HepG2 (cell line): Measurements from ENCODE around the gene RBBP8. TPM values are rescaled to one million over a fixed set of nuclear protein-coding genes. Genes with fewer than 3 reads are reported as not detected.

Source experiments
- CREB1 ChIP-seq, 2 experiments: fragments of 450-650 bp in 1 of 2; IDR thresholded peaks; 2 replicates each; pipeline ENCODE4 v1.6.1; 2016 to 2017; ENCODE audit warnings: control low read depth in 1 of 2, mild to moderate bottlenecking in 1 of 2, missing compliant biosample characterization in 1 of 2, missing genetic modification characterization in 1 of 2
- HDAC6 ChIP-seq: fragments of 200-600 bp; sonication (generic); IDR thresholded peaks from 2 replicates; pipeline ENCODE4 v1.7.0; 2017; ENCODE audit warnings: mild to moderate bottlenecking, antibody characterized with exemption, low read length, low read depth
- JUND ChIP-seq: sonication (generic); formaldehyde crosslinking; IDR thresholded peaks from 2 replicates; pipeline ENCODE4 v1.8.0; 2022; ENCODE audit warnings: mild to moderate bottlenecking, missing genetic modification reagents
- RFX1 ChIP-seq: fragments of 450-650 bp; IDR thresholded peaks from 2 replicates; pipeline ENCODE4 v1.6.1; 2017
- TEAD2 ChIP-seq: sonication (generic); formaldehyde crosslinking; IDR thresholded peaks from 2 replicates; pipeline ENCODE4 v1.9.0; 2021; ENCODE audit warnings: missing genetic modification reagents
- TOE1 ChIP-seq: sonication (generic); formaldehyde crosslinking; IDR thresholded peaks from 2 replicates; pipeline ENCODE4 v1.4.0; 2020; ENCODE audit warnings: mild to moderate bottlenecking, missing genetic modification reagents
- U2AF2 ChIP-seq: fragments of 200-400 bp; formaldehyde crosslinking; IDR thresholded peaks from 2 replicates; pipeline ENCODE4 v1.6.1; 2017; ENCODE audit warnings: low read depth, mild to moderate bottlenecking, low read length
- WIZ ChIP-seq: sonication (generic); formaldehyde crosslinking; IDR thresholded peaks from 2 replicates; pipeline ENCODE4 v1.5.1; 2020; ENCODE audit warnings: mild to moderate bottlenecking, missing genetic modification reagents
- ZNF34 ChIP-seq: sonication (generic); formaldehyde crosslinking; IDR thresholded peaks from 2 replicates; pipeline ENCODE4 v1.4.0; 2020; ENCODE audit warnings: mild to moderate bottlenecking, missing genetic modification reagents, borderline replicate concordance
- ZNF354B ChIP-seq: sonication (generic); formaldehyde crosslinking; IDR thresholded peaks from 2 replicates; pipeline ENCODE4 v1.8.0; 2022; ENCODE audit warnings: mild to moderate bottlenecking, missing genetic modification reagents
- ZNF577 ChIP-seq: sonication (generic); formaldehyde crosslinking; IDR thresholded peaks from 2 replicates; pipeline ENCODE4 v1.4.0; 2020; ENCODE audit warnings: mild to moderate bottlenecking, low read depth, missing genetic modification reagents, borderline replicate concordance
- ZNF605 ChIP-seq: sonication (generic); formaldehyde crosslinking; IDR thresholded peaks from 2 replicates; pipeline ENCODE4 v1.8.0; 2022; ENCODE audit warnings: mild to moderate bottlenecking, missing genetic modification reagents
- ZSCAN30 ChIP-seq: sonication (generic); formaldehyde crosslinking; IDR thresholded peaks from 2 replicates; pipeline ENCODE4 v1.5.0; 2020; ENCODE audit warnings: mild to moderate bottlenecking, missing genetic modification reagents
- polyA plus RNA-seq, 8 experiments: library from polyadenylated mRNA; depleted of rRNA in 3 of 8; stranded (reverse) in 7 of 8; unstranded in 1 of 8; fragments of >200 nt; fragmentation: Illumina TruSeq in 4 of 8; extraction: Trizol in 4 of 8; gene quantifications; 2 replicates each; pipeline versions ENCODE4 v1.2.1 to v1.2.3, GENCODE V29; 2011 to 2016; ENCODE audit warnings: low read depth in 4 of 8, missing spikeins in 1 of 8, mixed read lengths in 1 of 8; ENCODE audit not compliant: insufficient read depth in 1 of 8
- total RNA-seq, 5 experiments: library from RNA; depleted of rRNA; stranded (reverse); fragments of >200 nt; fragmentation: Illumina TruSeq; extraction: Trizol; gene quantifications; 2 replicates each; pipeline ENCODE4 v1.2.3, GENCODE V29; 2016; ENCODE audit warnings: low read depth in 1 of 5
- TF ChIP-seq, protein P1 (sequence below): sonication (generic); formaldehyde crosslinking; IDR thresholded peaks from 2 replicates; pipeline ENCODE4 v1.4.0; 2020; ENCODE audit warnings: missing genetic modification reagents, mild to moderate bottlenecking, borderline replicate concordance
- TF ChIP-seq, protein P2 (sequence below), 2 experiments: sonication (generic) in 1 of 2; formaldehyde crosslinking in 1 of 2; IDR thresholded peaks; 2 replicates each; pipeline versions ENCODE4 v1.5.1 to v1.6.1; 2011 to 2020; ENCODE audit warnings: borderline replicate concordance in 1 of 2, low read depth in 1 of 2, low read length in 1 of 2, mild to moderate bottlenecking in 1 of 2, missing genetic modification reagents in 1 of 2, moderate library complexity in 1 of 2
- TF ChIP-seq, protein P3 (sequence below): sonication (generic); formaldehyde crosslinking; IDR thresholded peaks from 2 replicates; pipeline ENCODE4 v1.4.0; 2020; ENCODE audit warnings: missing genetic modification reagents
- TF ChIP-seq, protein P4 (sequence below): sonication (generic); formaldehyde crosslinking; IDR thresholded peaks from 2 replicates; pipeline ENCODE4 v1.4.0; 2020; ENCODE audit warnings: missing genetic modification reagents, borderline replicate concordance

Gene RBBP8
- total and polyA plus RNA-seq, 2 of the 13 experiments (the other 11 are each of a cell fraction or from before 2014, with no cell fraction given): 14.2 to 47.4 TPM

DNA sequence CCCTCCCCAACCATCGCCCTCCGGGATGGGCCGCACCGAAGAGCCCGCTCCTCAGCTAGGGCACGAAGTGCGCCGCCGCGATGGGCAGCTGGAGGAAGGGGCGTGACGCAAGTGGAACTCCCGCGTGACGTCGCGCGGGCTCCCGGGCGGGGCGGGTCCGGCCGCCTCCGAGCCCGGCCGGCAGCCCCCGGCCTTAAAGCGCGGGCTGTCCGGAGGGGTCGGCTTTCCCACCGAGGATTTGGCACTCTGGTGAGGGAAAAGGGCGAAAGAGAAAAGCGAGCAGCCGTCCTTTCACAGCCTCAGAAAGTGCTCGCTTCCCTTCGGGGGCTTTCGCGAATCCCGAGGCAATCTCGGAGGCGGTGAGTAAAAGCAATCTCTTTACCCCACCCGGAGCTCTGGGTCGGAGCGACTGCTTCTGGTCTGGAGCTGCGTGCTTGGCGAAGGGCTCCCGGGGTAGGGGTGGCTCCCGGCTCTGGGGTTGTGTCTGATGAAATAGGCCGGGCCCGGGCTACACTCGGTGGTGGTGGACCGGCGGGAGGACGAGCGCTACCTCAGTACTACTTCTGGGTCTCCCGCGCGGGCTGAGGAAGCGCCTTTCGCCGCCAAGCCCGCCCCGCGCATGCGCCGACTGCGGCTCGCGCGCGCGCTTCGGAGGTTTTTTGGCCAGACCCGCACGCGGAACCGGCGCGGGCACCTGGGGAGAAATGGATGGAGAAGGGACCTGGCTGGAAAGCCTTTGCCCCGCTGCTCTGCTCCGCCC is at the start of gene RBBP8 (continued):
- TF ChIP-seq U2AF2: no peak
- TF ChIP-seq, protein P1, sequence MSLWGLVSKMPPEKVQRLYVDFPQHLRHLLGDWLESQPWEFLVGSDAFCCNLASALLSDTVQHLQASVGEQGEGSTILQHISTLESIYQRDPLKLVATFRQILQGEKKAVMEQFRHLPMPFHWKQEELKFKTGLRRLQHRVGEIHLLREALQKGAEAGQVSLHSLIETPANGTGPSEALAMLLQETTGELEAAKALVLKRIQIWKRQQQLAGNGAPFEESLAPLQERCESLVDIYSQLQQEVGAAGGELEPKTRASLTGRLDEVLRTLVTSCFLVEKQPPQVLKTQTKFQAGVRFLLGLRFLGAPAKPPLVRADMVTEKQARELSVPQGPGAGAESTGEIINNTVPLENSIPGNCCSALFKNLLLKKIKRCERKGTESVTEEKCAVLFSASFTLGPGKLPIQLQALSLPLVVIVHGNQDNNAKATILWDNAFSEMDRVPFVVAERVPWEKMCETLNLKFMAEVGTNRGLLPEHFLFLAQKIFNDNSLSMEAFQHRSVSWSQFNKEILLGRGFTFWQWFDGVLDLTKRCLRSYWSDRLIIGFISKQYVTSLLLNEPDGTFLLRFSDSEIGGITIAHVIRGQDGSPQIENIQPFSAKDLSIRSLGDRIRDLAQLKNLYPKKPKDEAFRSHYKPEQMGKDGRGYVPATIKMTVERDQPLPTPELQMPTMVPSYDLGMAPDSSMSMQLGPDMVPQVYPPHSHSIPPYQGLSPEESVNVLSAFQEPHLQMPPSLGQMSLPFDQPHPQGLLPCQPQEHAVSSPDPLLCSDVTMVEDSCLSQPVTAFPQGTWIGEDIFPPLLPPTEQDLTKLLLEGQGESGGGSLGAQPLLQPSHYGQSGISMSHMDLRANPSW: no peak; the same call in 1 of the 2 replicates
- TF ChIP-seq, protein P2, sequence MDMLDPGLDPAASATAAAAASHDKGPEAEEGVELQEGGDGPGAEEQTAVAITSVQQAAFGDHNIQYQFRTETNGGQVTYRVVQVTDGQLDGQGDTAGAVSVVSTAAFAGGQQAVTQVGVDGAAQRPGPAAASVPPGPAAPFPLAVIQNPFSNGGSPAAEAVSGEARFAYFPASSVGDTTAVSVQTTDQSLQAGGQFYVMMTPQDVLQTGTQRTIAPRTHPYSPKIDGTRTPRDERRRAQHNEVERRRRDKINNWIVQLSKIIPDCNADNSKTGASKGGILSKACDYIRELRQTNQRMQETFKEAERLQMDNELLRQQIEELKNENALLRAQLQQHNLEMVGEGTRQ (IDR thresholded peaks at IDR 0.05; ENCODE audit: low read depth, low read length): no peak
- TF ChIP-seq, protein P2 (CRISPR knock-in tag; IDR thresholded peaks at IDR 0.05; ENCODE audit: borderline replicate concordance): no peak; the same call in 1 of the 2 replicates
- peak; percentile 90 for TF ChIP-seq CREB1 (IDR thresholded peaks at IDR 0.05)
- TF ChIP-seq CREB1 (CRISPR knock-in tag; IDR thresholded peaks at IDR 0.05): peak; percentile 49; the same call in 1 of the 2 replicates
- TF ChIP-seq, protein P3, sequence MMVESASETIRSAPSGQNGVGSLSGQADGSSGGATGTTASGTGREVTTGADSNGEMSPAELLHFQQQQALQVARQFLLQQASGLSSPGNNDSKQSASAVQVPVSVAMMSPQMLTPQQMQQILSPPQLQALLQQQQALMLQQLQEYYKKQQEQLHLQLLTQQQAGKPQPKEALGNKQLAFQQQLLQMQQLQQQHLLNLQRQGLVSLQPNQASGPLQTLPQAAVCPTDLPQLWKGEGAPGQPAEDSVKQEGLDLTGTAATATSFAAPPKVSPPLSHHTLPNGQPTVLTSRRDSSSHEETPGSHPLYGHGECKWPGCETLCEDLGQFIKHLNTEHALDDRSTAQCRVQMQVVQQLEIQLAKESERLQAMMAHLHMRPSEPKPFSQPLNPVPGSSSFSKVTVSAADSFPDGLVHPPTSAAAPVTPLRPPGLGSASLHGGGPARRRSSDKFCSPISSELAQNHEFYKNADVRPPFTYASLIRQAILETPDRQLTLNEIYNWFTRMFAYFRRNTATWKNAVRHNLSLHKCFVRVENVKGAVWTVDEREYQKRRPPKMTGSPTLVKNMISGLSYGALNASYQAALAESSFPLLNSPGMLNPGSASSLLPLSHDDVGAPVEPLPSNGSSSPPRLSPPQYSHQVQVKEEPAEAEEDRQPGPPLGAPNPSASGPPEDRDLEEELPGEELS (CRISPR knock-in tag): no peak; the same call in 1 of the 2 replicates
- TF ChIP-seq ZNF577 (CRISPR knock-in tag): no peak
- TF ChIP-seq, protein P4, sequence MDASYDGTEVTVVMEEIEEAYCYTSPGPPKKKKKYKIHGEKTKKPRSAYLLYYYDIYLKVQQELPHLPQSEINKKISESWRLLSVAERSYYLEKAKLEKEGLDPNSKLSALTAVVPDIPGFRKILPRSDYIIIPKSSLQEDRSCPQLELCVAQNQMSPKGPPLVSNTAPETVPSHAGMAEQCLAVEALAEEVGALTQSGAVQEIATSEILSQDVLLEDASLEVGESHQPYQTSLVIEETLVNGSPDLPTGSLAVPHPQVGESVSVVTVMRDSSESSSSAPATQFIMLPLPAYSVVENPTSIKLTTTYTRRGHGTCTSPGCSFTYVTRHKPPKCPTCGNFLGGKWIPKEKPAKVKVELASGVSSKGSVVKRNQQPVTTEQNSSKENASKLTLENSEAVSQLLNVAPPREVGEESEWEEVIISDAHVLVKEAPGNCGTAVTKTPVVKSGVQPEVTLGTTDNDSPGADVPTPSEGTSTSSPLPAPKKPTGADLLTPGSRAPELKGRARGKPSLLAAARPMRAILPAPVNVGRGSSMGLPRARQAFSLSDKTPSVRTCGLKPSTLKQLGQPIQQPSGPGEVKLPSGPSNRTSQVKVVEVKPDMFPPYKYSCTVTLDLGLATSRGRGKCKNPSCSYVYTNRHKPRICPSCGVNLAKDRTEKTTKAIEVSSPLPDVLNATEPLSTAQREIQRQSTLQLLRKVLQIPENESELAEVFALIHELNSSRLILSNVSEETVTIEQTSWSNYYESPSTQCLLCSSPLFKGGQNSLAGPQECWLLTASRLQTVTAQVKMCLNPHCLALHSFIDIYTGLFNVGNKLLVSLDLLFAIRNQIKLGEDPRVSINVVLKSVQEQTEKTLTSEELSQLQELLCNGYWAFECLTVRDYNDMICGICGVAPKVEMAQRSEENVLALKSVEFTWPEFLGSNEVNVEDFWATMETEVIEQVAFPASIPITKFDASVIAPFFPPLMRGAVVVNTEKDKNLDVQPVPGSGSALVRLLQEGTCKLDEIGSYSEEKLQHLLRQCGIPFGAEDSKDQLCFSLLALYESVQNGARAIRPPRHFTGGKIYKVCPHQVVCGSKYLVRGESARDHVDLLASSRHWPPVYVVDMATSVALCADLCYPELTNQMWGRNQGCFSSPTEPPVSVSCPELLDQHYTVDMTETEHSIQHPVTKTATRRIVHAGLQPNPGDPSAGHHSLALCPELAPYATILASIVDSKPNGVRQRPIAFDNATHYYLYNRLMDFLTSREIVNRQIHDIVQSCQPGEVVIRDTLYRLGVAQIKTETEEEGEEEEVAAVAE (CRISPR knock-in tag): peak; percentile 70; the same call in 1 of the 2 replicates
- TF ChIP-seq ZSCAN30: no peak
- no peak for TF ChIP-seq RFX1
- no peak for TF ChIP-seq ZNF605 (CRISPR knock-in tag)
- TF ChIP-seq JUND (CRISPR knock-in tag): no peak; the same call in 1 of the 2 replicates
- TF ChIP-seq TOE1 (CRISPR knock-in tag): no peak; the same call in 1 of the 2 replicates
- TF ChIP-seq WIZ (CRISPR knock-in tag): no peak
- no peak for TF ChIP-seq ZNF354B
- no peak for TF ChIP-seq TEAD2 (CRISPR knock-in tag)
- no peak for TF ChIP-seq ZNF34 (CRISPR knock-in tag)
- no peak for TF ChIP-seq HDAC6
